Activated naive CD4-positive, alpha-beta T cell treated with anti-CD3 and anti-CD28 coated beads, Interleukin-2, amount 50 U/mL, for 24 hours (primary cell): Measurements from ENCODE around the gene GPR162.
"Not testable (repeated sequence)": the region's sequence is repeated elsewhere in the genome, so short reads cannot be mapped to it uniquely, and the experiment has no call there.

Experiments
- H3K27ac Mint-ChIP-seq: one replicate; pipeline ENCODE4 v1.8.0; 2021; ENCODE audit warnings: mild to moderate bottlenecking, mixed read lengths
- H3K27me3 Mint-ChIP-seq: one replicate; pipeline ENCODE4 v1.8.0; 2021; ENCODE audit warnings: mixed read lengths
- H3K36me3 Mint-ChIP-seq: one replicate; pipeline ENCODE4 v1.8.0; 2021; ENCODE audit warnings: mixed read lengths
- H3K4me1 Mint-ChIP-seq: one replicate; pipeline ENCODE4 v1.8.0; 2021; ENCODE audit warnings: mixed read lengths
- H3K4me3 Mint-ChIP-seq: one replicate; pipeline ENCODE4 v1.8.0; 2021; ENCODE audit warnings: mild to moderate bottlenecking, mixed read lengths
- H3K9me3 Mint-ChIP-seq: one replicate; pipeline ENCODE4 v1.8.0; 2021; ENCODE audit warnings: mixed read lengths

GPR162 gene

GRCh38 chr12:6851153-6851920 lies 29.7 kb downstream of the GPR162 start, which contains the start of gene CDCA3:
TSS of gene CDCA3 (minus strand) at chr12:6851286. CDS start at chr12:6850952, 334 bp downstream.
- peaks cover 1% of the 10 kb centered on the region for H3K36me3 Mint-ChIP-seq
- peaks cover 26% of the 10 kb centered on the region for H3K4me1 Mint-ChIP-seq
- H3K9me3 Mint-ChIP-seq, result no peaks in the 10 kb centered on the region
- no peaks in the 10 kb centered on the region for H3K27me3 Mint-ChIP-seq
- peak within 1 kb of the TSS; percentile 95 for H3K27ac Mint-ChIP-seq
- peak within 1 kb of the TSS; percentile 88 for H3K4me3 Mint-ChIP-seq

- H3K27me3 Mint-ChIP-seq, result no peaks in the 10 kb centered on the region
- H3K4me3 Mint-ChIP-seq, result peak within 1 kb of the TSS; percentile 88
- peaks cover 26% of the 10 kb centered on the region for H3K4me1 Mint-ChIP-seq
- peak within 1 kb of the TSS; percentile 95 for H3K27ac Mint-ChIP-seq
- H3K36me3 Mint-ChIP-seq, result peaks cover 1% of the 10 kb centered on the region
- H3K9me3 Mint-ChIP-seq, result no peaks in the 10 kb centered on the region
Observed at GRCh38 chr12:6851921-6852650, 30.5 kb downstream of the GPR162 start, which contains the start of gene USP5. TSS of gene USP5 (plus strand) at chr12:6852150. CDS start at chr12:6852180, 30 bp downstream.

GRCh38 chr12:6852651-6853354 lies 31.2 kb downstream of the GPR162 start:
- H3K27ac Mint-ChIP-seq, result peak overlapping the region; percentile 95
- peaks cover 26% of the 10 kb centered on the region for H3K4me1 Mint-ChIP-seq
- peak overlapping the region; percentile 88 for H3K4me3 Mint-ChIP-seq
- H3K9me3 Mint-ChIP-seq, result no peaks in the 10 kb centered on the region
- no peaks in the 10 kb centered on the region for H3K27me3 Mint-ChIP-seq
- peaks cover 7% of the 10 kb centered on the region for H3K36me3 Mint-ChIP-seq

- Mint-ChIP-seq H3K9me3 (no peaks in the 10 kb centered on the region), H3K27ac (peak overlapping the region; percentile 95), H3K27me3 (no peaks in the 10 kb centered on the region), H3K4me3 (peak overlapping the region; percentile 88), H3K4me1 (peaks cover 26% of the 10 kb centered on the region), H3K36me3 (peaks cover 9% of the 10 kb centered on the region)
Observed at GRCh38 chr12:6853626-6854025, 32.0 kb downstream of the GPR162 start.

GRCh38 chr12:6854036-6854435 lies 32.4 kb downstream of the GPR162 start:
- Mint-ChIP-seq H3K27ac (peak overlapping the region; percentile 95), H3K36me3 (peaks cover 9% of the 10 kb centered on the region), H3K4me3 (peak overlapping the region; percentile 88), H3K9me3 (no peaks in the 10 kb centered on the region), H3K27me3 (no peaks in the 10 kb centered on the region), H3K4me1 (peaks cover 26% of the 10 kb centered on the region)

GRCh38 chr12:6855322-6855721 lies 33.7 kb downstream of the GPR162 start:
- H3K27ac Mint-ChIP-seq, result no peak overlapping the region
- peaks cover 9% of the 10 kb centered on the region for H3K36me3 Mint-ChIP-seq
- no peaks in the 10 kb centered on the region for H3K9me3 Mint-ChIP-seq
- peaks cover 26% of the 10 kb centered on the region for H3K4me1 Mint-ChIP-seq
- no peaks in the 10 kb centered on the region for H3K27me3 Mint-ChIP-seq
- no peak overlapping the region for H3K4me3 Mint-ChIP-seq

- Mint-ChIP-seq H3K9me3 (no peaks in the 10 kb centered on the region), H3K27ac (no peak overlapping the region), H3K27me3 (no peaks in the 10 kb centered on the region), H3K36me3 (peaks cover 22% of the 10 kb centered on the region), H3K4me3 (no peak overlapping the region), H3K4me1 (peaks cover 14% of the 10 kb centered on the region)
Observed at GRCh38 chr12:6858799-6859198, 37.2 kb downstream of the GPR162 start.

- no peak overlapping the region for H3K27ac Mint-ChIP-seq
- peaks cover 24% of the 10 kb centered on the region for H3K36me3 Mint-ChIP-seq
- H3K9me3 Mint-ChIP-seq, result no peaks in the 10 kb centered on the region
- no peaks in the 10 kb centered on the region for H3K27me3 Mint-ChIP-seq
- peaks cover 5% of the 10 kb centered on the region for H3K4me1 Mint-ChIP-seq
- H3K4me3 Mint-ChIP-seq, result no peak overlapping the region
Observed at GRCh38 chr12:6860116-6860515, 38.5 kb downstream of the GPR162 start.

GRCh38 chr12:6860942-6861341 lies 39.3 kb downstream of the GPR162 start:
- Mint-ChIP-seq H3K36me3 (peaks cover 25% of the 10 kb centered on the region), H3K9me3 (no peaks in the 10 kb centered on the region), H3K4me3 (no peak overlapping the region), H3K4me1 (peaks cover under 1% of the 10 kb centered on the region), H3K27ac (no peak overlapping the region), H3K27me3 (no peaks in the 10 kb centered on the region)

GRCh38 chr12:6861391-6861790 lies 39.8 kb downstream of the GPR162 start:
- no peaks in the 10 kb centered on the region for H3K4me1 Mint-ChIP-seq
- H3K9me3 Mint-ChIP-seq, result no peaks in the 10 kb centered on the region
- H3K36me3 Mint-ChIP-seq, result peaks cover 25% of the 10 kb centered on the region
- H3K27ac Mint-ChIP-seq, result no peak overlapping the region
- H3K27me3 Mint-ChIP-seq, result no peaks in the 10 kb centered on the region
- no peak overlapping the region for H3K4me3 Mint-ChIP-seq

- Mint-ChIP-seq H3K9me3 (no peaks in the 10 kb centered on the region), H3K4me1 (no peaks in the 10 kb centered on the region), H3K4me3 (no peak overlapping the region), H3K27me3 (no peaks in the 10 kb centered on the region), H3K27ac (no peak overlapping the region), H3K36me3 (peaks cover 19% of the 10 kb centered on the region)
Observed at GRCh38 chr12:6863033-6863432, 41.4 kb downstream of the GPR162 start.

GRCh38 chr12:6863586-6864321 lies 42.1 kb downstream of the GPR162 start:
- no peak overlapping the region for H3K4me3 Mint-ChIP-seq
- peaks cover 7% of the 10 kb centered on the region for H3K4me1 Mint-ChIP-seq
- peaks cover 22% of the 10 kb centered on the region for H3K36me3 Mint-ChIP-seq
- H3K27ac Mint-ChIP-seq, result no peak overlapping the region
- H3K9me3 Mint-ChIP-seq, result no peaks in the 10 kb centered on the region
- H3K27me3 Mint-ChIP-seq, result no peaks in the 10 kb centered on the region

- H3K27ac Mint-ChIP-seq, result peak overlapping the region; percentile 77
- not testable (repeated sequence) for H3K4me3 Mint-ChIP-seq
Observed at GRCh38 chr12:6865307-6865706, 43.7 kb downstream of the GPR162 start.

GRCh38 chr12:6866163-6866919 lies 44.7 kb downstream of the GPR162 start:
- Mint-ChIP-seq H3K27ac (no peak overlapping the region), H3K9me3 (no peaks in the 10 kb centered on the region), H3K4me1 (peaks cover 32% of the 10 kb centered on the region), H3K36me3 (peaks cover 16% of the 10 kb centered on the region), H3K27me3 (no peaks in the 10 kb centered on the region), H3K4me3 (peak overlapping the region; percentile 94)

More at GRCh38 chr12:6865307-6865706, 43.7 kb downstream of the GPR162 start:
- H3K27me3 Mint-ChIP-seq, H3K9me3 Mint-ChIP-seq: not testable (repeated sequence)
- H3K36me3 Mint-ChIP-seq, result peaks cover 25% of the 10 kb centered on the region
- peaks cover 22% of the 10 kb centered on the region for H3K4me1 Mint-ChIP-seq
